Mesenteric fat pad (tissue), 1 donor: ENCODE data around the gene TP53I13. TPM values are rescaled to one million over a fixed set of nuclear protein-coding genes. Genes with fewer than 3 reads are reported as not detected.

Source experiments
- DNase-seq: peaks from one replicate; pipeline ENCODE4 v3.0.0-alpha.2; 2020; ENCODE audit warnings: low spot score
- total RNA-seq: library from RNA; stranded (reverse); fragmentation: NEBNext Ultra II Directional; extraction: Animal tissue kit (Norgen Biotek cat#: 25700); gene quantifications from one replicate; pipeline ENCODE4 v1.2.1, GENCODE V29; 2021
- donor health status: DM: yes; HTN: yes; CAD: no.

TP53I13 gene
- total RNA-seq, 1 donor from 2014 or later, result 75.2 TPM

DNA sequence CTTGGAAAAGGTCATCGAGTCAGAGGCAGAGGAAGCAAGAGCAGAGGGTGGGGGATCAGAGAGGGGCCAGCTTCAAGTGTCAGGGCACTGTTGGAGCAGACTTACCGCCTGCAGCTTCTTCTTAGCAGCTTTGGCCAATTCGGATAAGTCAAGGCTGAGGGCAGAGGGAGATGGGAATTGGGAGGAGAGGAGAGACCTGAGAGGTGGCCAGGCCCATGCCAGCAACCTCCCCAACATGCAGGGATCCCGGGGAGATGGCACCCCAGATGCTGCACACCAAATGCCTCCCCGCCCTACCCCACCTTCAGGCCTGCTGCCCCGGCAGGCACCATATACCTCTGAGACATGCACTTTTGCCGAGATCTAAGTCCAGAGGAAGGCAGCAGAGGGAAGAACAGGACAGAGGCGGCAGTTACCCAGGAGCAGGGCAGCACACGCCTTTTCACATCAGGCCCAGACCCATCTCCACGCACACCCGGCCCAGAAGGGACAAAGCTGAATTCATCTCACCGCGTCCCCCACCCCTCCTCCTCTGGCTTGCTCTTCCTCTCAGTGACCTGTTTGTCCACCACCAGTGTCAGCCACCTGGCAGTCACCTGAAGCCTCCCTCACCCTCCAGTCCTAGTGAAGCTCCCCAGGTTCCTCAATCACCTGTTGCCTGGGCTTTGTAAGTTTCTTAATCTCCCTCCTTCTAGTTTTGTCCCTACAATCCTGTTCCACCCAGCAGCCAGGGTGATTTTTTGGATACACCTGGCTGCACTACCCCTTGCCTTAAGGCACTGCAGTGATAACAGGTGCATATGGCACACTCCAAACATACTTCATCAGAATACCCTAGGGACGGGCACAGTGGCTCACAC, 10.4 kb downstream of the TP53I13 start:
- DNase-seq, result no peak

GRCh38 chr17:29579866-29580771, 11.6 kb downstream of the TP53I13 start:
- no peak for DNase-seq

DNA sequence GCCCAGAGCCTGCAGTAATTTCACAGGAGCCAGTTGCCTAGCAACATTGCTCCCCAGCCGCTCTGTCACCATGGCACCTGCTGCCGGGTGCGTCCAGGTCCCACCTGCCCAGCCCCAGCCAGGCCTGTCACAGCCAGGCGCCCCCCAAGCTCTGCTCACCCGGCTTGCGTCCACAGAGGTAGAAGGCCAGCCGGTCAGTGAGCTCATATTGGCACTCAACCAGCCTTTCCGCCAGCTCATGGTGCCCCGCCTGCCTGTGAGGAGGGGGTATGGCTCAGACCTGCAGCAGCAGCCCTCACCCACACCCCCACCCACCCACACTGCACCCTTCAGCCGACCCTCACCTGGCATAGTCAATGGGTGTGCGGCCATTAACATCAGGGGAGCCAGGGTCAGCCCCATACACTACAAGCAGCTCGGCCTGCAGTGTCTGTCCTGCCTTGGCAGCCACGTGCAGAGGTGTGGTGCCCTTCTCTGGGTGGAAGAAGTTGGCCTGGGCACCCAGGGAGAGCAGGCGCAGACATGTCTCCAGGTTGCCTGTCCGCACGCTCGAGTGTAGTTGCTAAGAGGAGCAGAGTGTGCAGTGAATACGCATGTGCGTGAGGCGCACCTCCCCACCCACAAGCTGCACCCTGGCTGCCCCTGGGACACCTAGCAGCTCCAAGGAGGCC, 13.2 kb downstream of the TP53I13 start:
- no peak for DNase-seq

DNA sequence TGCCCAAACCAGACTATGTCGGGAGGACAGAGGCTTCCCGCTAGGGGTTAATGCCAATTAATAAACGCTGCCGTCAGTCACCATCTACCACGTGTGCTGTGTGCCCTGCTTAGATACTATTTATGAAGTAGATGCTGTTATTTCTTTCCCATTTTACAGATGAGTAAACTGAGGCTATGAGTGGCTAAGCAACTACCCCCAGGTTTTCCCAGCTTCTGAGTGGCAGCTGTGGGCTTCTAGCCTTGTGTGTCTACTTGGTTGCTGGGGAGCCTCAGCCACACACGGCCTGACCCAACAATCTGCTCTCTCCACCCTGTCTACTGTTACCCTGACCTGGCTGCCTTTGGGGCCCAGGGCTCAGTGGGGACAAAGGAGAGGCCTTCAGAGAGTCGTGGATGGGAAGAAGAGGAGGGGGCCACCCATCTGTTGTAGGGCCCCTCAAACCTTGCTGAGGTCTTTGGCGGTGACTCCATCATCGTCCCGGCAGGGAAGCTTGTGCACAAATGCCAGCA, 13.8 kb downstream of the TP53I13 start:
- no peak for DNase-seq

DNA sequence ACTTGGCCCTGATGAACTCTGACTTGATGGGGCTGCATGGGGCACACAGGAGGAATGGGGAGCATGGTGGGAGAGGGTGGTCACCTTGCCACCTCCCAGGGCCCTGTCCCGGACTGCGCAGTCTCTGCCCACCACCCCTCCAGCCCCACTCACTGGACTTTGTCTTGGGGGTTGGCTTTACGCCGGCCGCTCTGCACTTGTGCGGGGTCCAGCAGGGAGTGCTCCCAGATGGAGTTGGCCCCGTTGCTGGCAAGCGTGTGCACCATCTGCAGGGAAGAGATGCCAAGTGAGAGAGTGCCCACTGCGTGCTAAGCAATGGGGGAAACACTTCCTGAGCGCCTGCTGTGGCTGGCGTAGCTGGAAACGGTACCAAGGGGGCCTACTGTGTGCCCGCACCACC, 14.3 kb downstream of the TP53I13 start:
- no peak for DNase-seq

DNA sequence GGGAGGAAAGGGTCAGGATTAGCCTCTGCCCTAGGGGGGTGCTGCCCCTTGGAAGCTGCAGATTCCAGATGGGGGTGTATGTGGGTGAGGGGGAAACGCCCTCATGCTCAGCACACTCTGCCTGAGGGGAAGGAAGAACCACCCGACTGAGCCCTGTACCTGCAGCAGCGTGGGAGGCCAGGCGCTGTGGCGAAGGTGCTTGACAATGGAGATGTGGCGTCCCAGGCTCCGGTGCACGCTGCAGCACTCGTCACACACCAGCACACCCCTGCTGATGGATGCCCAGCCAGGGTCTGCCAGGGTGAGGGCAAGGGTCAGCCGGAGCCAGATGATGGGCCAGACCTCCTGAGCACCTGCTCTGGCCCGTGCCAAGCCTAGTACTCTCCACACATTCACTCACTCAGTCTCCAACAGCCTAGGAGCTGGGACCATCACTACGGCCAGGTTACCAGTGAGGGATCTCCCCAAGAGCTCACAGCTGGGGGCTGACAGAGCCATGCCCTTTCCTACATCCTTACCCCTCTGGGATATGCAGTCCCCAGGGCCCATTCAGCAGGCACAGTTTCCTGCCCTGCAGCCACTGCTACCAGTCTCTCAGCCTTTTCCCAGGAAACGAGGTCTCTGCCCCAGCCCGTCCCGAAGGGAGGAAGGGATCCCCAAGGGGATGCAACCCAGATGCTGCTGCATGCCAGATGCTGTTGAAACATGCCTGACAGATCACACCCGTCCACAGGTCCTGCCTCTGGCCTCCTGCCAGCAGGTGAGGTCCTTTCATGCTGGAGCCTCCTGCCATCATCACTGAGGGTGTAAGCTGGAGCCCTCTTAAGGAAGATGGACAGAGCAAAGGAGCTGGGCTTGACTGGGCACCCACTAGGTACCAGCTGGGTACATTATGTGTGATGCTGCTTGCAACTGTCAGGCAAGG, 15.1 kb downstream of the TP53I13 start:
- DNase-seq, result no peak

DNA sequence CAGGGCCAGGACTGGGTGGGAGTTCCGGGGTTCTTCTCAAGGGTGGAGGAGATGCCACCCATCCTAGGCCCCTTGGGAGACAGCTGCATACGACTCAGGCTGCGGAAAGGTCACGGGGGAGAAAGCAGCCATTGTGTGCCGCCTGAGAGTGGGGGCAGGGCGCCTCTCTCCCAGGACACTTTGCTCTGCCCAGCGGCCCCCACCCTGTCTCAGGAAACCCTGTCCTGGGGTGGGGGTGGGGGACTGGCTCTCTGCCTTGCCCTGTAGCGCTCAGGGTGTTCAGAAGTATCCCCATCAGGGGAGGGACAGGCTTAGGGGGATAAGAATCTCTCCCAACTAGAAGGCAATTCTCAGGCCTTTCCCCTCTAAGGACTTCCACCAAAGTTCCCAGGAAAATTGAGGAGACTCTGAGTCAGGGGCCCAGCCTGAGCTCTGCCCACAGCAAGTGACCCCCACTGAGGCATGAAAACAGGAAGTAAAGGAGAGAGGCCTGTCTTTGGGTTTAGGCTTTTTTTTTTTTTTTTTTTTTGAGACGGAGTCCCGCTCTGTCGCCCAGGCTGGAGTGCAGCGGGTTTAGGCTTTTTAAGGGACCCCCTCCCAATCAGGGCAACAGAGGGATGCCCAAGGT, 16.1 kb downstream of the TP53I13 start:
- DNase-seq, result no peak

GRCh38 chr17:29585080-29585751, 16.7 kb downstream of the TP53I13 start:
- no peak for DNase-seq

DNA sequence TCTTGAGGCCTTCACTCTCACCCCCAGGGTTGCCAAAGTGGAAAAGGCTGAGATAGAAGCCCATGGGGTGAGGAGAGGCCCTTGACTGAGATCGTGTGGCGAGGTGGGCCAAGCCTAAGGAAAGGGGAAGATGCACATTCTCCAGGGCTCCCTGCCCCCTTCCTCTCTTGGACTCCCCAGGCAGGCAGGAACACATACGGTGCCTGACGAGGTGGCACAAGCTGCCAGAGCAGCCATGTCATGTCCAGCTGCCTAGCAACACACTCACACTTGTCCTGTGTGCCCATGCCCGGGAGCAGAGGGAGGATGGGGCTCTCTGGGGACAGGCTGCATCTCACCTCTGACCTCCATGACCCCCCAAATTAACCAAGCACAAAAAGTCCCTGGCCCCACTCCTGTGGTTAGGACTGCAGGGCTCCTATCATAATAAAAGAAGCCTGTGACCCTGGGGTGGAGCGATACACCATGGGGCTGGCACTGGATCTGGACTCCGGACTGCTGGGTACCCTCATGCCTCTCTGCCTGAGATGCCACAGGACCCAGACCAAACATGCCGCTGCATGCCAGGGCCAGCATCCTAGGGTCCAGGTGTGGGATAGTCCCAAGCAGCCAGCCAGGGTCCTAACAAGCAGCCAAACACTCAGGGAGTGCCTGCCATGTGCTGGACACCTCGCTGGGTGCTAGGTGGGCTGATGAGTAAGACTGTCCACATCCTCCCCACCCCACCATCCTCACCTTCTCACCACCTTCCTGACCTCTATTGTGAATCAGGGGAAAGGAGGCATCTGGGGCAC, 18.4 kb downstream of the TP53I13 start:
- no peak for DNase-seq

- no peak for DNase-seq
These were observed 19.1 kb downstream of the TP53I13 start for GRCh38 chr17:29587591-29587990.

DNA sequence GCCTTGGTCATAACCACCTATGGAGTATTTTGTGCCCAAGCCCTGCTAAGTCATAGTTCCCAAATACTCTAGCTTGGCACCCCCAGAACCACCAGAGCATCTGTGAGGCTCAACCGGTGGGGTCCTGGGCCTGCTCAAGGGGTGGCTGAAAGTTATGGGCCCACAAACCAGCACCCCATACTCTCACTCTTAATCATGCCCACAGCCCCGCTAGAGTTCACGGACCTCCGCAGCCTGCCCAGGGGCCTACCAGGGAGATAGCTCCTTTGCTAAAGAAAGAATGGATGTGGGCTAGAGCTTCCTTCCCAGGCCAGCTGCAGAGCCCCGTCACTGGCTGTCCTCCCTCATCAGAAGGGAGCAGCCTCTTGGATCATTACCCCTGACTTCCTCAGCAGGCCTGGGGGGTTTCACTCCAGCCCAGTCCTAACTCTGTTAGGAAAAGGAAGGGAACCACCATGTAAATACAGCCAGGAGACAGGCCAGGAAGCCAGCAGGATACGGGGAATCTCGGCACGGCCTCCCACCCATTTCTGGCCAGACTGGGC, 19.6 kb downstream of the TP53I13 start:
- no peak for DNase-seq

DNA sequence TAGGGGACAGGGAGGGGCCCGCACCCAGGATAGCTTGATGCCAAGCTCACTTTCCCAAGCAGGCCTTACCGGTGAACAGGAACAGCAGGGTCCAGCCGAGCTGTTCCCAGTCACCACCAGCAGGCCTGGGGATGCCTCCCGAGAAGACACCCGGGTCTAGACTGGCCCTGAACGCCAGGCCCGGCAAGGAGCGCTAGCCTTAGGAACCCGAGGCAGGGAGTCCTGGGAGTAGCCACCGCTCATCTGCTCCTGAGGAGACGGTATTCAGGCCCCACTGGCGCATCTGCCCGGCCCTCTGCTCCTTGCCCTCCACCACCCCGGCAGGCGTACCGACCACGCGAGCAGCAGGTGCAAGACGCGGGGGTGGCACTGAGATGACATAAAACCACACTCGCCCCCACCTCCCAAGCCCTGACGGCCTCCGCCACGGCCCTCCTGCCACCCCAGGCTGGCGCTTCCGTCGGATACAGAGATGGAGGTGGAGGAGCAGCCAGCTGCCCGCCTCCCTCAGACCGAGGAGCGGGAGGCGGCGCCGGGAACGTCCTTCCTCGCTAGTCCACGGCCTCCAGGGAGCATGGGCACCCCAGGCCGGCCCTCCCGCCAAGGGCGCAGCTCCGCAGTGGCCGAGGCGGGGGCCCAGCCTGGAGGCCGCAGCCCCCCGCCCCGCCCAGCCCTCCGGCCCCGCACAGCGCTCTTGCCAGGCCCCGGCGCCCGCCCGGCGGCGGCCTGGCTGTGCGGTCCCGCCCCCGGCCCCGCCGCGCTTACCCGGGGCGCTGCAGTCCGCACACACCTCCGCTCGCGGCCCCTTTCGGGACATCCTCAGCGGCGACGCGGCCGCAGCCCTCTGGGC, 20.3 kb downstream of the TP53I13 start:
- no peak for DNase-seq

DNA sequence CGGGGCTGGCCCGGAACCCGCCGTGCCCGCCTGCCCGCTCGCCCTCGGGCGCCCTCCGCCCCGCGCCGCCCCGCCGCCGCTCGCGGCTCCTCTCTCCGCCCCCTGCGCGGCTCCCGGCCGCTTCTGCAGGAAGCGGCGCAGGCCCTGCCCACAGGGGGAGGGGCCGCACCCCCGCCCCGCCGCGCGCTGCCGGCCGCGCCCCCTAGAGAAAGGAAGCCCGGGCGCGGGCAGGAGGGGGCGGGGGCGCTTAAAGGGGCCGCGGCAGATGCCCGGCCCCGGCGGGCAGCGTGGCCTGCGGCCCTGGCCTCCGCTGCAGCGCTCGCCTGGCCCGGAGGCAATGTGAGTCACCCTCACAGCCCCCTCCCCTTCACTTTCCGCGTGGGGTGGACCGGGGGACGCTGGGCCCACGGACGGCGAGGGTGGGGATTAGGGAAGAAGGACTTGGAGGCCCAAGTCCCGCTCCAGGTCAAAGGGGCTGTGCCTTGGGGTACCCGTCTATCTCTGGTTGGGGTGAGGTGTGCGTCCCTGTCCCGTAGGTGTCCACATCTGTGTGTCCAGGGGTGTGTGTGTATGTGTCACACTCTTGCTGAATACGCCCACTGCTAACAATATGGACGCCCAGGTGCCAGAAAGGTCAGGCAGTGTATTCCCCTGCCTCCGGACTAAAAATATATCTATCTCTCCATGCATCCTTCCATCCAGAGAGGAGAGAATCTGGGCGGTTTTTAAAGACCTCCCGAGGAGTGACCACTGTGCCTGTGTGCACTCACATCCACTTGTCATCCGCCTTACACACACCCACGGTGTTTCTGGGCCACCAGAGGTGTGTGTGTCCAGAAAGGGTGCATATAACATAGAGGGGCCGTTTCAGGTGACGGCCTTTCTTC, 21.3 kb downstream of the TP53I13 start, which contains the start of gene GIT1:
Gene GIT1 (minus strand): TSS at position 125 of the 887 bp plus-strand sequence. CDS start 270 bp downstream, outside the sequence.
- DNase-seq, result no peak

GRCh38 chr17:29590411-29591145, 22.1 kb downstream of the TP53I13 start:
- DNase-seq, result no peak

- no peak for DNase-seq
These were observed 22.7 kb downstream of the TP53I13 start for GRCh38 chr17:29591146-29591736.
